Fibroblast of lung (primary cell): Measurements from ENCODE around the gene ETV6. TPM values are rescaled to one million over a fixed set of nuclear protein-coding genes. Genes with fewer than 3 reads are reported as not detected.
A peak's percentile ranks its signal among the peaks of the same experiment; 100 is the strongest.

Source experiments
- DNase-seq, 2 donors: peaks; one replicate each; pipeline versions ENCODE4 v3.0.0 to v3.0.0-alpha.2; 2010; ENCODE audit warnings: low read depth in 2 of 2
- H2AFZ ChIP-seq: 2 replicates; pipeline ENCODE4 v1.5.1; 2012; ENCODE audit warnings: low read length, control low read depth, inconsistent platforms
- H3K27ac ChIP-seq: 2 replicates; pipeline ENCODE4 v1.5.1; 2011; ENCODE audit warnings: low read length, control low read depth; ENCODE audit not compliant: insufficient read depth
- H3K27me3 ChIP-seq: 2 replicates; pipeline ENCODE4 v1.5.1; 2011; ENCODE audit warnings: mild to moderate bottlenecking, low read length; ENCODE audit not compliant: control insufficient read depth, insufficient read depth
- H3K36me3 ChIP-seq: 2 replicates; pipeline ENCODE4 v1.5.1; 2011; ENCODE audit warnings: low read length; ENCODE audit not compliant: control insufficient read depth, insufficient read depth
- H3K4me1 ChIP-seq: 2 replicates; pipeline ENCODE4 v1.5.1; 2011; ENCODE audit warnings: low read length; ENCODE audit not compliant: control insufficient read depth, insufficient read depth; ENCODE audit errors: extremely low read depth
- H3K4me2 ChIP-seq: 2 replicates; pipeline ENCODE4 v1.5.1; 2011; ENCODE audit warnings: low read length, control low read depth; ENCODE audit not compliant: insufficient read depth; ENCODE audit errors: extremely low read depth
- H3K4me3 ChIP-seq, 4 experiments: fragments of 200-600 bp in 1 of 4; sonication (generic) in 1 of 4; replicated peaks in 1 of 4; 2 replicates each; pipeline ENCODE4 v1.5.1; 2011 to 2016; ENCODE audit warnings: low read length in 4 of 4, low read depth in 3 of 4, mild to moderate bottlenecking in 3 of 4, control low read depth in 2 of 4, inconsistent platforms in 1 of 4, mixed read lengths in 1 of 4; ENCODE audit not compliant: insufficient read depth in 1 of 4; ENCODE audit errors: control extremely low read depth in 1 of 4
- H3K79me2 ChIP-seq: 2 replicates; pipeline ENCODE4 v1.5.1; 2012; ENCODE audit warnings: mild to moderate bottlenecking, low read length, inconsistent platforms; ENCODE audit not compliant: control insufficient read depth, insufficient read depth
- H3K9ac ChIP-seq: 2 replicates; pipeline ENCODE4 v1.5.1; 2011; ENCODE audit warnings: mild to moderate bottlenecking, low read length, control low read depth; ENCODE audit not compliant: insufficient read depth
- H3K9me3 ChIP-seq: 2 replicates; pipeline ENCODE4 v1.5.1; 2012; ENCODE audit warnings: low read depth, low read length; ENCODE audit not compliant: control insufficient read depth, insufficient read depth
- H4K20me1 ChIP-seq: 2 replicates; pipeline ENCODE4 v1.5.1; 2011; ENCODE audit warnings: low read length; ENCODE audit not compliant: control insufficient read depth, insufficient read depth; ENCODE audit errors: extremely low read depth
- EZH2 ChIP-seq: IDR thresholded peaks from 2 replicates; pipeline ENCODE4 v1.5.1; 2012; ENCODE audit warnings: low read length, control low read depth, mild to moderate bottlenecking; ENCODE audit errors: missing control alignments
- polyA plus RNA-seq, 2 donors: library from polyadenylated mRNA; depleted of rRNA in 1 of 2; stranded (reverse) in 1 of 2; unstranded in 1 of 2; fragments of >200 nt; gene quantifications; 2 replicates each; pipeline ENCODE4 v1.2.1, GENCODE V29; 2011 to 2012; ENCODE audit warnings: missing spikeins in 1 of 2
- total RNA-seq: library from RNA; depleted of rRNA; stranded (reverse); fragments of >200 nt; gene quantifications from 2 replicates; pipeline ENCODE4 v1.2.1, GENCODE V29; 2014
- TF ChIP-seq, protein P1 (sequence below), 2 donors: IDR thresholded peaks in 1 of 2; conservative IDR thresholded peaks in 1 of 2; 1 replicate in 1 of 2; 2 replicates in 1 of 2; pipeline ENCODE4 v1.5.1; 2011 to 2012; ENCODE audit warnings: low read length in 2 of 2, control low read depth in 1 of 2, inconsistent platforms in 1 of 2, low read depth in 1 of 2, mild to moderate bottlenecking in 1 of 2

ETV6 gene
- total and polyA plus RNA-seq, 2 donors (not counting 1 experiment from before 2014, with no cell fraction given): 4.3 to 8.9 TPM

DNA sequence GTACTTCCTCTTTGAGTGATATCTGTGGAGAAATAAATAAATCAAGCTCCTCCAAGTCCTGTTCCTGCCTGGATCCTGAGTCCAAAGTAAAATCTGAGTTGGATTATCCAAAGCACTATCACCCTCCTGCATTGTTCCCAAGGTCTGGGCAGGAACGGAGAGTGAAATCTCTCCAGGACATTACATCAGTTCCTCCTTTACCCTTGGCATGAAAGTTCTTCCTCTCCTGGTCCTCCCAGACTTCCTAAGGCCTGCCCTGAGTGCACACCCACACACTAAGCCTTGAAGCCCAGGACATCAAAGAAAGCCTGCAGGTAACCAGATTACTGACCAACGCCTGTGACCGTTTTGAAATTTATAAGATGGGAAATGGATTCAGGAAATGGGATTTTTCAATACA lies 214.5 kb downstream of the ETV6 start:
- H2AFZ ChIP-seq: no peak overlapping the region
- H3K9me3 ChIP-seq: no peaks in the 10 kb centered on the region
- H3K4me2 ChIP-seq: peak overlapping the region; percentile 15
- H3K4me3 ChIP-seq: no peak overlapping the region
- H3K4me1 ChIP-seq: peaks cover 10% of the 10 kb centered on the region
- no peaks in the 10 kb centered on the region for H4K20me1 ChIP-seq
- DNase-seq: no peak
- H3K79me2 ChIP-seq: no peaks in the 10 kb centered on the region
- H3K9ac ChIP-seq: no peak overlapping the region
- no peaks in the 10 kb centered on the region for H3K27me3 ChIP-seq
- TF ChIP-seq EZH2: no peak
- no peaks in the 10 kb centered on the region for H3K36me3 ChIP-seq
- H3K27ac ChIP-seq: no peak overlapping the region

DNA sequence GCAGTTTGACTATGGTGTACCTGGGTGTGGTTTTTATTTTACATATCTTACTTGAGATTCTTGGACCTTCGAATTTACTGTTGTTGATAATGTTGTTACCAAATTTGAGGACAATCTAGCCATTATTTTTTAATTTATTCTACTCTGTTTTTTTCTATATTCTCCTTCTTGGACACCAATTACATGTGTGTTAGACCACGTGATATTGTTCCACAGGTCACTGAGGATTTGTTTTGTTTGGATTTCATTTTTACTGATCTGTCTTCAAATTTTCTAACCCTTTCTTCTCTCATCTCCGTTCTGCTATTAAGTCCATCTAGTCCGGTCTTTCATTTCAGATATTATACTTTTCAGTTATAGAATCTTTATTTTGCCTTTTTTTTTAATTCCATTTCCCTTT lies 216.3 kb downstream of the ETV6 start:
- TF ChIP-seq, protein P1, sequence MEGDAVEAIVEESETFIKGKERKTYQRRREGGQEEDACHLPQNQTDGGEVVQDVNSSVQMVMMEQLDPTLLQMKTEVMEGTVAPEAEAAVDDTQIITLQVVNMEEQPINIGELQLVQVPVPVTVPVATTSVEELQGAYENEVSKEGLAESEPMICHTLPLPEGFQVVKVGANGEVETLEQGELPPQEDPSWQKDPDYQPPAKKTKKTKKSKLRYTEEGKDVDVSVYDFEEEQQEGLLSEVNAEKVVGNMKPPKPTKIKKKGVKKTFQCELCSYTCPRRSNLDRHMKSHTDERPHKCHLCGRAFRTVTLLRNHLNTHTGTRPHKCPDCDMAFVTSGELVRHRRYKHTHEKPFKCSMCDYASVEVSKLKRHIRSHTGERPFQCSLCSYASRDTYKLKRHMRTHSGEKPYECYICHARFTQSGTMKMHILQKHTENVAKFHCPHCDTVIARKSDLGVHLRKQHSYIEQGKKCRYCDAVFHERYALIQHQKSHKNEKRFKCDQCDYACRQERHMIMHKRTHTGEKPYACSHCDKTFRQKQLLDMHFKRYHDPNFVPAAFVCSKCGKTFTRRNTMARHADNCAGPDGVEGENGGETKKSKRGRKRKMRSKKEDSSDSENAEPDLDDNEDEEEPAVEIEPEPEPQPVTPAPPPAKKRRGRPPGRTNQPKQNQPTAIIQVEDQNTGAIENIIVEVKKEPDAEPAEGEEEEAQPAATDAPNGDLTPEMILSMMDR (conservative IDR thresholded peaks at IDR 0.05 in 1 of 2, IDR thresholded peaks at IDR 0.05 in 1 of 2; ENCODE audit: low read depth in 1 of 2, low read length in 2 of 2): no peak
- no peak for TF ChIP-seq EZH2
- DNase-seq: no peak

DNA sequence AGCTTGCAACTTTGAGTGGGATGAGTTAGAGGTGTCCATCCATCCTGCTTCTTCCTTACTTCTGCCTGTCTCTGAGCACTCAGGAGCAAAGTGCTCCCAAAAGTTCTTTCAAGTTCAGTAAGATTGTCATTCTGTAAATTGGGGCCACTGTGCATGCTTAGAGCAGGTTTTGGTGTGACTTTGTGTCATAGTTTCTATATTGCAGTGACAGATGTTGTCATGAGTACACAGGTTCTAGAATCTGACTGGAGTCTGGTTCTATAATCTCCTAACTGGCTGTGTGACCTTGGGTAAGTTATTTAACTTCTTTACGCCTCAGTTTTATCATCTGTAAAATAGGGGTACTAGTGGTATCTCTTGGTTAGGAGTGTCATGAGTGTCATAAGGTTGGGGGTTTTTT lies 218.6 kb downstream of the ETV6 start:
- Histone ChIP-seq H3K4me3 (no peak overlapping the region), H4K20me1 (no peaks in the 10 kb centered on the region), H2AFZ (no peak overlapping the region), H3K9ac (no peak overlapping the region), H3K27me3 (no peaks in the 10 kb centered on the region), H3K36me3 (no peaks in the 10 kb centered on the region), H3K4me1 (peaks cover 7% of the 10 kb centered on the region), H3K79me2 (no peaks in the 10 kb centered on the region), H3K9me3 (no peaks in the 10 kb centered on the region), H3K4me2 (no peak overlapping the region), H3K27ac (no peak overlapping the region)
- TF ChIP-seq EZH2: no peak
- TF ChIP-seq, protein P1 (conservative IDR thresholded peaks at IDR 0.05 in 1 of 2, IDR thresholded peaks at IDR 0.05 in 1 of 2; ENCODE audit: low read depth in 1 of 2, low read length in 2 of 2): no peak
- no peak for DNase-seq

More for the DNA sequence above, 216.3 kb downstream of the ETV6 start:
- no peaks in the 10 kb centered on the region for H3K9me3 ChIP-seq
- H3K4me1 ChIP-seq: peaks cover 10% of the 10 kb centered on the region
- no peak overlapping the region for H3K9ac ChIP-seq
- no peaks in the 10 kb centered on the region for H3K79me2 ChIP-seq
- no peak overlapping the region for H3K4me3 ChIP-seq
- no peak overlapping the region for H3K27ac ChIP-seq
- no peaks in the 10 kb centered on the region for H3K36me3 ChIP-seq
- H2AFZ ChIP-seq: no peak overlapping the region
- H4K20me1 ChIP-seq: no peaks in the 10 kb centered on the region
- no peak overlapping the region for H3K4me2 ChIP-seq
- no peaks in the 10 kb centered on the region for H3K27me3 ChIP-seq
